H1 (cell line): ENCODE results near the gene ATP13A3. TPM values are rescaled to one million over a fixed set of nuclear protein-coding genes. Genes with fewer than 3 reads are reported as not detected.

Source experiments
- CTCF ChIA-PET: fragments of 300-600 bp; sonication (Branson Sonifier 250); formaldehyde crosslinking; loops from one replicate; lab custom pipeline; 2021; ENCODE audit not compliant: partially characterized antibody; lab: Charles Lee
- POLR2A ChIA-PET: fragments of 300-600 bp; sonication (Branson Sonifier 250); formaldehyde crosslinking; loops from one replicate; lab custom pipeline; 2021; ENCODE audit warnings: inconsistent platforms; ENCODE audit not compliant: partially characterized antibody; lab: Charles Lee
- DNase-seq, 2 experiments: peaks; one replicate each; pipeline versions ENCODE4 v3.0.0 to v3.0.0-alpha.2; 2010 to 2022; ENCODE audit warnings: low spot score in 2 of 2, low read depth in 1 of 2, mixed read lengths in 1 of 2
- FAIRE-seq: peaks from 2 replicates; lab custom pipeline; 2011; peaks lifted over from hg19 to GRCh38; lab: Jason Lieb, UNC
- H2AFZ ChIP-seq: 2 replicates; pipeline ENCODE4 v1.8.1; 2012; ENCODE audit warnings: low read length, inconsistent platforms
- H2AK5ac ChIP-seq: 2 replicates; pipeline ENCODE4 v1.6.1; 2013; ENCODE audit warnings: low read depth, low read length
- H2BK120ac ChIP-seq: replicated peaks from 2 replicates; pipeline ENCODE3; 2013; ENCODE audit warnings: low read depth, low read length, inconsistent platforms
- H2BK12ac ChIP-seq: 2 replicates; pipeline ENCODE4 v1.6.1; 2013; ENCODE audit warnings: low read depth, low read length
- H2BK15ac ChIP-seq: 2 replicates; pipeline ENCODE4 v1.6.1; 2013; ENCODE audit warnings: low read length
- H2BK20ac ChIP-seq: 2 replicates; pipeline ENCODE4 v1.6.1; 2013; ENCODE audit warnings: low read length
- H2BK5ac ChIP-seq: 2 replicates; pipeline ENCODE4 v1.6.1; 2013; ENCODE audit warnings: low read depth, low read length
- H3K14ac ChIP-seq: 2 replicates; pipeline ENCODE4 v1.6.1; 2013; ENCODE audit warnings: inconsistent platforms; ENCODE audit not compliant: insufficient read length
- H3K18ac ChIP-seq: 2 replicates; pipeline ENCODE4 v1.6.1; 2013; ENCODE audit warnings: low read length; ENCODE audit errors: extremely low read depth
- H3K23ac ChIP-seq: 2 replicates; pipeline ENCODE4 v1.6.1; 2013; ENCODE audit warnings: inconsistent platforms; ENCODE audit not compliant: insufficient read length
- H3K23me2 ChIP-seq: 2 replicates; pipeline ENCODE4 v1.6.1; 2013; ENCODE audit warnings: low read depth, low read length
- H3K27ac ChIP-seq: 2 replicates; pipeline ENCODE4 v1.6.1; 2011; ENCODE audit warnings: low read depth, low read length, inconsistent platforms
- H3K27me3 ChIP-seq, 4 experiments: replicated peaks in 1 of 4; 1 replicate in 1 of 4; 2 replicates in 3 of 4; pipeline versions ENCODE4 v1.6.1 to v1.8.1; 2011 to 2013; ENCODE audit warnings: low read length in 3 of 4, mild to moderate bottlenecking in 3 of 4, inconsistent platforms in 2 of 4, mixed read lengths in 2 of 4, moderate library complexity in 1 of 4; ENCODE audit not compliant: control insufficient read depth in 3 of 4, insufficient read depth in 3 of 4; ENCODE audit errors: extremely low read depth in 1 of 4
- H3K36me3 ChIP-seq, 4 experiments: 2 replicates each; pipeline versions ENCODE4 v1.6.1 to v1.8.1; 2011 to 2013; ENCODE audit warnings: mild to moderate bottlenecking in 4 of 4, low read length in 3 of 4, moderate library complexity in 2 of 4, control low read depth in 1 of 4, inconsistent platforms in 1 of 4; ENCODE audit not compliant: insufficient read depth in 4 of 4, control insufficient read depth in 2 of 4
- H3K4ac ChIP-seq: replicated peaks from 2 replicates; pipeline ENCODE3; 2013; ENCODE audit warnings: low read length, low read depth, mixed read lengths, inconsistent platforms; ENCODE audit not compliant: insufficient read length
- H3K4me1 ChIP-seq, 4 experiments: replicated peaks in 1 of 4; 1 replicate in 1 of 4; 2 replicates in 3 of 4; pipeline versions ENCODE4 v1.6.1 to v1.8.1; 2011 to 2013; ENCODE audit warnings: low read length in 3 of 4, inconsistent platforms in 2 of 4, mixed read lengths in 1 of 4; ENCODE audit not compliant: insufficient read depth in 4 of 4, control insufficient read depth in 3 of 4
- H3K4me2 ChIP-seq, 2 experiments: 2 replicates each; pipeline versions ENCODE4 v1.6.1 to v1.8.1; 2011 to 2013; ENCODE audit warnings: low read depth in 2 of 2, low read length in 2 of 2, control low read depth in 1 of 2, inconsistent platforms in 1 of 2, mild to moderate bottlenecking in 1 of 2; ENCODE audit not compliant: insufficient read depth in 1 of 2
- H3K4me3 ChIP-seq, 4 experiments: fragments of 200-600, 300-600 bp in 1 of 4; sonication (generic), shearing (Covaris generic), sonication (Bioruptor Twin) in 1 of 4; 2 replicates each; pipeline versions ENCODE4 v1.5.1 to v1.8.1; 2011 to 2016; ENCODE audit warnings: low read length in 4 of 4, low read depth in 3 of 4, control low read depth in 2 of 4, inconsistent platforms in 2 of 4, mild to moderate bottlenecking in 2 of 4, mixed read lengths in 1 of 4, moderate library complexity in 1 of 4; ENCODE audit not compliant: insufficient read depth in 2 of 4; ENCODE audit errors: extremely low read depth in 1 of 4
- H3K56ac ChIP-seq: replicated peaks from 2 replicates; pipeline ENCODE3; 2013; ENCODE audit warnings: low read depth, mild to moderate bottlenecking, mixed read lengths, low read length, inconsistent platforms; ENCODE audit not compliant: insufficient read length
- H3K79me1 ChIP-seq: 2 replicates; pipeline ENCODE4 v1.6.1; 2013; ENCODE audit warnings: low read depth, low read length, control low read depth
- H3K79me2 ChIP-seq, 2 experiments: 2 replicates each; pipeline versions ENCODE4 v1.6.1 to v1.8.1; 2012 to 2013; ENCODE audit warnings: low read length in 2 of 2, mild to moderate bottlenecking in 2 of 2, inconsistent platforms in 1 of 2; ENCODE audit not compliant: insufficient read depth in 2 of 2, control insufficient read depth in 1 of 2
- H3K9ac ChIP-seq, 4 experiments: replicated peaks in 1 of 4; 1 replicate in 1 of 4; 2 replicates in 3 of 4; pipeline versions ENCODE4 v1.6.1 to v1.8.1; 2011 to 2013; ENCODE audit warnings: low read depth in 3 of 4, low read length in 3 of 4, control low read depth in 2 of 4, mild to moderate bottlenecking in 2 of 4, moderate library complexity in 2 of 4, inconsistent platforms in 1 of 4; ENCODE audit errors: extremely low read depth in 1 of 4
- H3K9me3 ChIP-seq, 2 experiments: 2 replicates each; pipeline versions ENCODE4 v1.6.1 to v1.8.1; 2012 to 2013; ENCODE audit warnings: mild to moderate bottlenecking in 2 of 2, moderate library complexity in 2 of 2, control low read depth in 1 of 2, inconsistent platforms in 1 of 2, low read depth in 1 of 2, low read length in 1 of 2, mixed read lengths in 1 of 2; ENCODE audit not compliant: insufficient read depth in 2 of 2
- H4K20me1 ChIP-seq, 2 experiments: replicated peaks in 1 of 2; 2 replicates each; pipeline versions ENCODE3 to v1.8.1; 2011 to 2013; ENCODE audit warnings: inconsistent platforms in 2 of 2, low read length in 2 of 2, mild to moderate bottlenecking in 1 of 2; ENCODE audit not compliant: insufficient read depth in 2 of 2, control insufficient read depth in 1 of 2
- H4K5ac ChIP-seq: 2 replicates; pipeline ENCODE4 v1.6.1; 2013; ENCODE audit warnings: low read length, low read depth, mixed read lengths, inconsistent platforms; ENCODE audit not compliant: insufficient read length
- H4K8ac ChIP-seq: 2 replicates; pipeline ENCODE4 v1.8.0; 2013; ENCODE audit warnings: mild to moderate bottlenecking, moderate library complexity, low read length, inconsistent platforms; ENCODE audit not compliant: insufficient read depth; ENCODE audit errors: extremely low read depth
- H4K91ac ChIP-seq: replicated peaks from 2 replicates; pipeline ENCODE3; 2013; ENCODE audit warnings: low read length, mixed read lengths, inconsistent platforms; ENCODE audit not compliant: insufficient read length
- ASH2L ChIP-seq: fragments of 200-600, 300-600 bp; sonication (generic); IDR thresholded peaks from one replicate; pipeline ENCODE4 v1.7.1; 2017; ENCODE audit warnings: low read length
- BCL11A ChIP-seq, 2 experiments: IDR thresholded peaks; one replicate each; pipeline ENCODE4 v1.6.1; 2011; ENCODE audit warnings: low read depth in 2 of 2, low read length in 2 of 2, mild to moderate bottlenecking in 2 of 2
- BRCA1 ChIP-seq: IDR thresholded peaks from 2 replicates; pipeline ENCODE4 v1.6.1; 2012; ENCODE audit warnings: low read depth, low read length, improper control_type of control experiment
- CHD2 ChIP-seq: IDR thresholded peaks from 2 replicates; pipeline ENCODE4 v1.6.1; 2012; ENCODE audit warnings: low read length, improper control_type of control experiment
- HDAC6 ChIP-seq: IDR thresholded peaks from one replicate; pipeline ENCODE4 v1.7.1; 2012; ENCODE audit warnings: low read depth, mild to moderate bottlenecking, inconsistent platforms, low read length, moderate library complexity
- KDM4A ChIP-seq: IDR thresholded peaks from one replicate; pipeline ENCODE4 v1.7.1; 2012; ENCODE audit warnings: low read depth, mild to moderate bottlenecking, moderate library complexity, low read length, inconsistent platforms; ENCODE audit not compliant: severe bottlenecking
- MAFK ChIP-seq: IDR thresholded peaks from 2 replicates; pipeline ENCODE4 v1.6.1; 2012; ENCODE audit warnings: low read depth, mild to moderate bottlenecking, improper control_type of control experiment, low read length
- RXRA ChIP-seq: IDR thresholded peaks from 2 replicates; pipeline ENCODE4 v1.6.1; 2011; ENCODE audit warnings: low read depth, mild to moderate bottlenecking, low read length, moderate library complexity; ENCODE audit not compliant: insufficient read depth
- SAP30 ChIP-seq: fragments of 300-600 bp; sonication (generic); IDR thresholded peaks from 2 replicates; pipeline ENCODE4 v1.7.1; 2012; ENCODE audit warnings: low read length, moderate library complexity, mild to moderate bottlenecking, inconsistent platforms; ENCODE audit not compliant: insufficient read depth, insufficient replicate concordance
- TEAD4 ChIP-seq: IDR thresholded peaks from 2 replicates; pipeline ENCODE4 v1.6.1; 2012; ENCODE audit warnings: low read depth, low read length, inconsistent platforms, mixed read lengths
- WGBS, 2 experiments: shearing (Covaris generic) in 1 of 2; methylation state at CpG; one replicate each; pipeline versions ENCODE4 v1.1.6 to v1.1.7; 2013 to 2015; ENCODE audit warnings: low lambda C conversion rate in 2 of 2, mixed read lengths in 2 of 2, inconsistent platforms in 1 of 2, low coverage in 1 of 2, missing lambda C conversion rate in 1 of 2; ENCODE audit not compliant: insufficient replicate concordance in 2 of 2, insufficient coverage in 1 of 2, insufficient read length in 1 of 2; ENCODE audit errors: extremely low coverage in 1 of 2, missing lambda C conversion rate in 1 of 2; 5-methylcytosine and 5-hydroxymethylcytosine counted together
- polyA plus RNA-seq, 7 experiments: library from polyadenylated mRNA; depleted of rRNA in 3 of 7; stranded (reverse) in 5 of 7; unstranded in 2 of 7; fragments of >200 nt in 5 of 7; fragments of 200-250 nt in 2 of 7; gene quantifications; 1 replicate in 5 of 7; 2 replicates in 1 of 7; 4 replicates in 1 of 7; pipeline versions ENCODE4 v1.2.1 to v1.2.3, GENCODE V29; 2011 to 2013; ENCODE audit warnings: missing spikeins in 2 of 7, mixed read lengths in 2 of 7
- total RNA-seq: library from RNA; stranded (reverse); fragmentation: NEBNext Ultra II Directional; extraction: Animal tissue kit (Norgen Biotek cat#: 25700); gene quantifications from 2 replicates; pipeline ENCODE4 v1.2.1, GENCODE V29; 2021
- TF ChIP-seq, protein P1 (sequence below): IDR thresholded peaks from 2 replicates; pipeline ENCODE4 v1.6.1; 2012; ENCODE audit warnings: inconsistent platforms
- TF ChIP-seq, protein P2 (sequence below): IDR thresholded peaks from 2 replicates; pipeline ENCODE4 v1.6.1; 2011; ENCODE audit warnings: low read depth, mild to moderate bottlenecking, low read length; ENCODE audit not compliant: insufficient read depth

ATP13A3 gene
- total and polyA plus RNA-seq, 2 of the 8 experiments (the other 6 are each of a cell fraction or from before 2014, with no cell fraction given): 18.6 to 92.2 TPM

DNA sequence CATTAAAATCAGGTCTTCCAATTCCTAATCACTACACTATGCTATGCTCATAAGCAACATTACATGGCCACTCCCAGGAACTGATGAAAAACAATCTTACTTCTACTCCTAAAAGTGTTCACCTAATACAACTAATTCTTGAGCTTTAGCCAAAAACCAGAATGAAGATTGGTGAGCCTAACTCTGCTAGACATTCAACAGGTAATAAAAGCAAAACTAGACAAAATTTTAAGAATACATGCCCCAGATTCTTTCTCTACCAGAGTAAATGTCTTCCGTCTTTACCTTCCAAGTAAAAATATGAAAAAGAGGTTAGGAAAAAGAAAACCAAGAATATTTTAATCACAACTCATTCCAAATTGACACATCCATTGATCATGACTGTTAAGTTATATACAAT, 31.3 kb downstream of the ATP13A3 start:
- Histone ChIP-seq H4K91ac (no peak overlapping the region), H2BK20ac (no peak overlapping the region), H3K4ac (no peak overlapping the region), H3K36me3 (peaks cover 0 to 48% (median 7%) of the 10 kb centered on the region in 4 experiments; a peak in 5 of 8 replicates), H3K56ac (no peak overlapping the region), H3K4me2 (no peak overlapping the region), H4K8ac (no peak overlapping the region), H3K9me3 (no peaks in the 10 kb centered on the region), H3K23me2 (no peaks in the 10 kb centered on the region), H2AFZ (no peak overlapping the region), H3K23ac (no peak overlapping the region), H2AK5ac (no peak overlapping the region), H3K18ac (no peak overlapping the region), H2BK12ac (no peak overlapping the region), H3K79me1 (no peaks in the 10 kb centered on the region), H4K5ac (no peak overlapping the region), H3K14ac (no peak overlapping the region), H2BK15ac (no peak overlapping the region), H2BK120ac (no peak overlapping the region), H3K4me3 (no peak overlapping the region), H3K27ac (no peak overlapping the region), H3K9ac (no peak overlapping the region), H2BK5ac (no peak overlapping the region), H3K79me2 (peaks cover 0 to 2% of the 10 kb centered on the region in 2 experiments; a peak in 1 of 4 replicates), H4K20me1 (peaks cover 2% of the 10 kb centered on the region in 2 experiments), H3K27me3 (peaks cover 0 to 2% (median 0%) of the 10 kb centered on the region in 4 experiments; a peak in 1 of 7 replicates), H3K4me1 (no peaks in the 10 kb centered on the region)
- WGBS, 2 experiments: 96% methylated on average over 1 of the region's 1 CpG; no CpG with 5 or more reads in 1 of the 2 experiments
- ChIA-PET POLR2A (no interaction called here), CTCF (interaction anchor here (2.0 kb wide), 1 partner anchor 19 kb away, joined by 5 read pairs; no protein-coding TSS in a partner anchor)
- FAIRE-seq (no peak), DNase-seq (no peak)
- no peak for TF ChIP-seq MAFK
- TF ChIP-seq SAP30: no peak
- TF ChIP-seq TEAD4: no peak
- no peak for TF ChIP-seq ASH2L
- no peak for TF ChIP-seq BRCA1
- TF ChIP-seq, protein P1, sequence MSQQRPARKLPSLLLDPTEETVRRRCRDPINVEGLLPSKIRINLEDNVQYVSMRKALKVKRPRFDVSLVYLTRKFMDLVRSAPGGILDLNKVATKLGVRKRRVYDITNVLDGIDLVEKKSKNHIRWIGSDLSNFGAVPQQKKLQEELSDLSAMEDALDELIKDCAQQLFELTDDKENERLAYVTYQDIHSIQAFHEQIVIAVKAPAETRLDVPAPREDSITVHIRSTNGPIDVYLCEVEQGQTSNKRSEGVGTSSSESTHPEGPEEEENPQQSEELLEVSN: no peak
- no peak for TF ChIP-seq BCL11A (IDR thresholded peaks at IDR 0.05; ENCODE audit: low read depth in 2 of 2, low read length in 2 of 2)
- no peak for TF ChIP-seq CHD2
- no peak for TF ChIP-seq RXRA
- no peak for TF ChIP-seq HDAC6
- TF ChIP-seq, protein P2, sequence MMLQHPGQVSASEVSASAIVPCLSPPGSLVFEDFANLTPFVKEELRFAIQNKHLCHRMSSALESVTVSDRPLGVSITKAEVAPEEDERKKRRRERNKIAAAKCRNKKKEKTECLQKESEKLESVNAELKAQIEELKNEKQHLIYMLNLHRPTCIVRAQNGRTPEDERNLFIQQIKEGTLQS: no peak
- no peak for TF ChIP-seq KDM4A
